Loucy (cell line): ENCODE measurements around the gene CYS1.

Experiments
- CTCF ChIP-seq: fragments of 200-600 bp; sonication (generic); conservative IDR thresholded peaks from 2 replicates; pipeline ENCODE4 v1.5.1; 2014; ENCODE audit warnings: mild to moderate bottlenecking, antibody characterized with exemption, low read length
- EZH2phosphoT487 ChIP-seq: fragments of 200-600 bp; IDR thresholded peaks from 2 replicates; pipeline ENCODE4 v1.6.1; 2018; ENCODE audit warnings: antibody characterized with exemption, mild to moderate bottlenecking, moderate library complexity, borderline replicate concordance

GRCh38 chr2:10078001-10078400, 2.2 kb downstream of the CYS1 start:
- TF ChIP-seq CTCF, result no peak
- TF ChIP-seq EZH2phosphoT487, result no peak
